Measurements from ENCODE around the gene PSMG3.

Gene PSMG3

GRCh38 chr7:1569833-1570632 lies at the start of gene PSMG3:
TSS of gene PSMG3 (minus strand) at chr7:1570032. CDS start at chr7:1569339, 693 bp downstream.
- peak; percentile 76 for DNase-seq (ENCODE audit: low read depth)

- no peak for DNase-seq (ENCODE audit: low read depth)
Measured at GRCh38 chr7:1618475-1618874, 48.6 kb upstream of the PSMG3 start.

- DNase-seq (ENCODE audit: low read depth): no peak
Measured at GRCh38 chr7:1617957-1618356, 48.1 kb upstream of the PSMG3 start.

GRCh38 chr7:1616741-1617140 lies 46.9 kb upstream of the PSMG3 start:
- DNase-seq (ENCODE audit: low read depth): no peak

- peak; percentile 90 for DNase-seq (ENCODE audit: low read depth)
Measured at GRCh38 chr7:1611708-1612241, 41.9 kb upstream of the PSMG3 start.

GRCh38 chr7:1610678-1611302 lies 41.0 kb upstream of the PSMG3 start:
- DNase-seq (ENCODE audit: low read depth): no peak

GRCh38 chr7:1610013-1610677 lies 40.3 kb upstream of the PSMG3 start:
- DNase-seq (ENCODE audit: low read depth): no peak

- no peak for DNase-seq (ENCODE audit: low read depth)
Measured at GRCh38 chr7:1609023-1609422, 39.2 kb upstream of the PSMG3 start.

GRCh38 chr7:1608318-1608717 lies 38.5 kb upstream of the PSMG3 start:
- no peak for DNase-seq (ENCODE audit: low read depth)

- no peak for DNase-seq (ENCODE audit: low read depth)
Measured at GRCh38 chr7:1607696-1608095, 37.9 kb upstream of the PSMG3 start.

- DNase-seq (ENCODE audit: low read depth): no peak
Measured at GRCh38 chr7:1607001-1607400, 37.2 kb upstream of the PSMG3 start.

GRCh38 chr7:1604383-1604782 lies 34.6 kb upstream of the PSMG3 start:
- DNase-seq (ENCODE audit: low read depth): no peak

GRCh38 chr7:1603346-1604225 lies 33.8 kb upstream of the PSMG3 start:
- DNase-seq (ENCODE audit: low read depth): no peak

- DNase-seq (ENCODE audit: low read depth): no peak
Measured at GRCh38 chr7:1602386-1602785, 32.6 kb upstream of the PSMG3 start.

GRCh38 chr7:1601956-1602355 lies 32.1 kb upstream of the PSMG3 start:
- no peak for DNase-seq (ENCODE audit: low read depth)

- no peak for DNase-seq (ENCODE audit: low read depth)
Measured at GRCh38 chr7:1599640-1600395, 30.0 kb upstream of the PSMG3 start.

- no peak for DNase-seq (ENCODE audit: low read depth)
Measured at GRCh38 chr7:1598961-1599639, 29.3 kb upstream of the PSMG3 start.

- DNase-seq (ENCODE audit: low read depth): no peak
Measured at GRCh38 chr7:1598286-1598685, 28.5 kb upstream of the PSMG3 start.

GRCh38 chr7:1597791-1598190 lies 28.0 kb upstream of the PSMG3 start:
- DNase-seq (ENCODE audit: low read depth): no peak

- DNase-seq (ENCODE audit: low read depth): no peak
Measured at GRCh38 chr7:1597066-1597760, 27.4 kb upstream of the PSMG3 start.

Measured in GM04504 (cell line).